GM18499 (cell line): ENCODE results near the gene FBRS.

Experiments used
- ATAC-seq: cut with Tn5 transposase; IDR thresholded peaks from one replicate; pipeline ENCODE4 v1.9.1; 2021; ENCODE audit warnings: moderate number of reproducible peaks; ENCODE audit not compliant: insufficient read depth, unreplicated experiment

The FBRS gene

GRCh38 chr16:30663038-30663437 is 4.8 kb downstream of the FBRS start:
- ATAC-seq = no peak

- ATAC-seq = no peak
These were observed 5.6 kb downstream of the FBRS start for GRCh38 chr16:30663820-30664219.

- no peak for ATAC-seq
These were observed 6.4 kb downstream of the FBRS start for GRCh38 chr16:30664616-30665109.

GRCh38 chr16:30665155-30665829 is 7.1 kb downstream of the FBRS start:
- ATAC-seq = no peak

GRCh38 chr16:30665830-30666190 is 7.6 kb downstream of the FBRS start:
- ATAC-seq = no peak

- no peak for ATAC-seq
These were observed 8.4 kb downstream of the FBRS start for GRCh38 chr16:30666681-30667080.

GRCh38 chr16:30667361-30667905 is 9.2 kb downstream of the FBRS start:
- no peak for ATAC-seq

GRCh38 chr16:30668393-30668792 is 10.2 kb downstream of the FBRS start:
- ATAC-seq = no peak

GRCh38 chr16:30669026-30669902 is 11.0 kb downstream of the FBRS start:
- ATAC-seq = no peak

GRCh38 chr16:30669903-30670824 is 11.9 kb downstream of the FBRS start:
- no peak for ATAC-seq

- no peak for ATAC-seq
These were observed 16.9 kb downstream of the FBRS start for GRCh38 chr16:30675143-30675542.

- ATAC-seq = no peak
These were observed 19.8 kb downstream of the FBRS start for GRCh38 chr16:30677931-30678585.

- ATAC-seq = no peak
These were observed 20.3 kb downstream of the FBRS start for GRCh38 chr16:30678586-30678970.

- ATAC-seq = no peak
These were observed 22.1 kb downstream of the FBRS start for GRCh38 chr16:30680326-30680725.

GRCh38 chr16:30688701-30689100 is 30.5 kb downstream of the FBRS start:
- ATAC-seq = no peak

- ATAC-seq = no peak
These were observed 33.7 kb downstream of the FBRS start for GRCh38 chr16:30691907-30692306.

GRCh38 chr16:30692396-30693064 is 34.3 kb downstream of the FBRS start:
- no peak for ATAC-seq

GRCh38 chr16:30694926-30695693 is 36.9 kb downstream of the FBRS start:
- no peak for ATAC-seq
